GM11168 (cell line): ENCODE measurements around the gene AATK.
"Not testable (repeated sequence)": the region's sequence is repeated elsewhere in the genome, so short reads cannot be mapped to it uniquely, and the experiment has no call there.

Experiments used
- in situ Hi-C: fragments of 300-500 bp; cut with MboI; formaldehyde crosslinking; loops from one replicate; pipeline ENCODE4 v1.12.0; 2022; ENCODE audit warnings: low sequenced_read_pairs; ENCODE audit not compliant: unreplicated experiment

Gene AATK

DNA sequence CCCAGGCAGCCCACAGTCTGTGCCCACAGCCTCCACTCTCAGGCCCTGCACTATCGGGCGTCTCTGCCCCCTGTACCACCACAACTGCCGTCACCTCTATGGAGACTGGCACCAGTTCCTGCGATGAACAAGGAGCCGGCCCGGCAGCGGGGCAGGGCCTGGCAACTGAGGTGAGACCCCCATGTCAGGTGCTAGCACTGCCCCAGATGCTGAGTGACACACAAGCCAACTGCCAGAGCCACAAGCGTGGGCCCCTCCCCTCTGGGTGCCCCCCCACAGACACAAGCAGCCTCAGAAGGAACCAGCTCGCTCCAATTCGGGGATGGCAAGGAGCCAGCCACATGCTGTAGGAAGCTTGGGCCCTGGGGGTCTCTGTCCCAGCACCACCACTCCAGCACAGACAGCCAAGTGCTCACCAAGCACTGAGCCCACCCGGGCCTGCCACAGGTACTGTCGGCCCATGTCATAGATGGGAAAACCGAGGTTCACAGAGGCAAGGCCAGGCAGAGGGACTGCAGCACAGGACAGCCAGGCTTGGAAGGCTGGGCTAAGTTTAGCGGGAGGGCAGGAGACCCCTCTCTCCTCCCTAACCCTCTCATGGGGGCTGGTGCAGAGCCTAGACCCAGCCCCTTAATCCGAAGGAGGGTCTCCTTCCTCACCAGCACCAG lies 2.2 kb downstream of the AATK start:
- in situ Hi-C loops, result no loop called here

DNA sequence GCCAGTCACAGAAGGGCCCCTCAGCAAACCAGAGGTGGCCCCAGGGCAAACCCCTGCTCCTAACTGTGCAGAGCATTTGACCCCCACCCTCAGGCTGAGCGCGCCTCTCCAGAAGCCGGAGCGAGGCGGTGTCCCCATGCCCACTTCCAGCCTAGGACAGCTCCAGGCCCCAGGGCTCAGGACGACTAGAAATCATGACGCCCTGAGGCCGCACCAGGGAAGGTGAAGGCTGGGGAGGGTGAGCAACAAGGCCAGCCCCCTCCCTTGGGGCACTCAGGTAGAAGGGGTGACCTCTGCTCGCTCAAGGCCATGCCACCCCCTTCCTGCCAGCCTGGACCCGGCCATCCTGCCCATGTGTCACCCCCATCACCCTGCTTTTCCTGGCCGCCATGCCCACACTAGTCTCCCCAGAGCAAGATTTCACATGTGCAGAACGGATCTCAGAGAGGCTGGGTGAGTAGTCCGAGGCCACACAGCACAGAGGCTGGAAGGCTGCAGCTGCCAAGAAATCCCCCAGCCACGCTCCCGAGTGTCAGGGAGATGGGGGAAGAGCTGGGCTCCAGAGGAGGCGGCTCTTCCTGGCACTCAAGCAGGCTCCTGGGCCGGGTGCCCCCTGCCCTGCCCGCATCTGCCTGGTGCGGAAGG lies 2.8 kb downstream of the AATK start:
- in situ Hi-C loops, result no loop called here

DNA sequence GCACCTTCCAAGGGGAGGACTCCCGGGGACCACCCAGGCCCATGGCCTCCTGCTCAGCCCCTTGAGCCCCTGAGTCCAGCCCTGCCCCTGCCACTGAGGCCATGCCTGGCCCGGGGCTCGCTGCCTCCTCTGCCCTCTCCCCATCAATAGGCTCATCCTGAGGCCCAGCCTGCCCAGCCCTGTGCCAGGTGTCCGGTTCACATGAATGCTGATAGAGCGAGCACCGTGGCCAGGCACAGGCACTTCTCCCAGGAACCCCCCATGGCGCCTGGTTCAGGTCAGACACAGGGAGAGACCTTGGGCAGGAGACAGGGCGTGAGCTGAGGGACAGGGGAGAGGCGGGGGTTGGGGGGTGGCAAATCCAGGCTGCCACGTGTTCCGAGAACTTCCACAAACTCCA lies 3.5 kb downstream of the AATK start:
- in situ Hi-C loops, result no loop called here

DNA sequence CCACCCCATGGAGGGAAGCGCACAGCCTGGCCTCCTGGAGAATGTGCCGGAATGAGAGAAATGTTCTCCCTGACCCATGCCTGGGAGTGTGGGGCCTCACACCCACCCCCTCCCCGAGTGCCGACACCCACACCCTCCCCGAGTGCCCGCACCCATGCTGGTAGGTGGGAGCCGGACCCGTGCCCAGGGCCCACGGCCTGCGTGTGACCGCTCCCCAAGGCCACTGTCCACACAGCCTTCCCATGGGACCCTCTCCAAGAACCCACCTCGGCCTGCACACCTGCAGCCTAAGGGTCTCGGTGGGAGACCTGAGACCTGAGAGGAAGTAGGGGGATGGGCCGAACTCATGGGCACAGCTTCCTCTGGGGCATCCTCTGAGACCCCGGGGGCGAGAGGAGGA lies 4.0 kb downstream of the AATK start:
- in situ Hi-C loops, result no loop called here

DNA sequence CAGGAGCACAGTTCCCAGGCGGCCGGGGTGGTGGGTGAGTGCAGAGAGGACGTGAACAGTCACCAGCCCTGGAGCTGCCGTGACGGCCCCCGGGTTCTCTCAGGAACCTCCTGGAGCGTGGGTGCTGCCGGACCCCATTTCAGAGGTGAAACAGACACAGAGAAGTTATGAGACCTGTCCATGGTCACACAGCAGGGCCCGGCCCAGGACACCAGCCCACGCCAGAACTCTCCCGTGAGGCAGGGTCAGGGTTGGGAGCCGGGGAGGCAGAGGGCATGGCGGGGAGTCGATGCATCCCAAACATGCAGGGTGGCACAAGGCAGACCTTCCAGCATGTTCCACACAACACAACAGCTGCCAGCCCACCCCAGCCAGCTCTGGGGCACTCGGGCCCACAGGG lies 4.5 kb downstream of the AATK start:
- in situ Hi-C loops, result no loop called here

DNA sequence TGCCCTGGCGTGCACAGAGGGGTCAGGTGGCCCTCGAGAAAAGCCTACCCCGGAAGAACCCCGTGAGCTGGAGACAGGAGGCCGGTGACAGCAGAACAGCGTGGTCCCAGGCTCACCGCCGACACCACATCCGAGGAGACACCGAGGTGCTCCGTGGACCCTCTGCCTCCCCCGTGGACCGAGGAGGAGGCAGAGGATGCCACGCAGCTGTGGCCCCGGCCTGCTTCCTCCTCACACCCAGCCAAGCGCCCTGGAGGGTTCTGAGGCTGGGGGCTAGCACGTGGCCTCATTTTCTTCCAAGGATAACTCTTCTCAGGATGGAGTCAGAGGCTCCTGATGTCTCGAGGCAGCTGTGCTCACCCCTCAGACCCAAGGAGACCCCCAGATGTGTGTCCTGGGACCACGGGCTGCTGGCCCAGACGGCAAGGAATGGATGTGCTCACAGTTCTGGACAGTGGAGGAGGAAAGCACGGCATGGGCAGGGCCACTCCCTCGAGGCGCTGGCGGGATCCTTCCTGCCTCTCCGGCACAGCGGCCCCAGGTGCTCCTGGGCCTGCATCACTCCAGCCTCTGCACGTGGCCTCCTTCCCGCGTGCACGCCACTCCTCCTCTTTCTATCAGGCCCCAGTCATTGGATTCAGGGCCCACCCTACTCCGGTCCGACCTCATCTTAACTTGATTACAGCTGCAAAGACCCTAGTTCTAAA lies 5.1 kb downstream of the AATK start:
- in situ Hi-C loops, result no loop called here

DNA sequence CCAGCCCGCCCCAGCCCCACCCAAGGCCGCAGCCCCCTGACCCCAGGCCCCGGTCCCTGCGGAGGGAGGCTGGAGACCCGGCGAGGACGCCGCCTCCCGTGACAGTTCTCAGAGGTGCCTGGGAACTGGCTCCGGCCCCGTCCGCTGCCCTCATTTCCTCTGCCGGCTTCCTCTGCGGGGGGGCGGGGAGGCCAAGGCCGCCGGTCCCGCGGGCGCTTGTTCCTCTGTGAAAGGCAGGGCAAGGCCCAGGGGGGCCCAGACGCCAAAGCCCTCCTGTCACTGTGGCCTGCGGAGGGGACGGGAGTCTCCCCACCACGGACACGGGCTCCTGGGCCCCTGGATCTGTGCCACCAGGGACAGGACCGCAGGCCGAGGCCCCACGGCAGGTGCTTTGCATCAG lies 5.7 kb downstream of the AATK start:
- in situ Hi-C loops, result no loop called here

DNA sequence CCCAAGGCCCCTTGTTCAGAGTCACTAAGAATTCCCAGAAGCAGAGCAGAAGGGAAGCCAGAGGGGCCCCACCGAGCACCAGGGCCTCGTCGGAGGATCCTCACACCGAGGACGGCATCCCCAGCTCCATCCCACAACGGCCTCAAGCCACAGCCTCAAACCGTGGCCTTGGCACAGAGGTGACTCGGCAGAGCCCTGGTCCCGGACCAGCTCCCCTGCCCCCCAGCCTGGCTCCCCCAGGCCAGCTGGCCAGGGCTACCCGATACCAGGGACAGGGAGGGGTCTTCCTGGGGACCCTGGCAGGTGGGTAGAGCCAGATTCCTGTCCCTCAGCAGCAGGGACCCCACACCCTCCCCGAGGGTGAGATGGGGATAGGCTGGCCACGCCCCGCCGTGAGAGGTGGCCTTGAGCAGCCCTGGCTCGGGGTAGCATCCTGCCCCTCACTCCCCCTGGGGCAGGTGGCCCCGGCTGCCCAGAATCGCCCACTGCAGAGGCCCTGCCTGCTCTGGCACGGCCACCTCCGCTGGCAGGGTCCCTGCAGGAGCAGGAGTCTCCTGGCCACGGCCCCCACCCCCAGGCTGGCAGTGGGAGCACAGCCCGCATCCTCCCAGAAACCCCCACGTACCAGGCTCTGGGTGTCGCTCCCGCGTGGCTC lies 6.3 kb downstream of the AATK start:
- in situ Hi-C loops, result no loop called here

DNA sequence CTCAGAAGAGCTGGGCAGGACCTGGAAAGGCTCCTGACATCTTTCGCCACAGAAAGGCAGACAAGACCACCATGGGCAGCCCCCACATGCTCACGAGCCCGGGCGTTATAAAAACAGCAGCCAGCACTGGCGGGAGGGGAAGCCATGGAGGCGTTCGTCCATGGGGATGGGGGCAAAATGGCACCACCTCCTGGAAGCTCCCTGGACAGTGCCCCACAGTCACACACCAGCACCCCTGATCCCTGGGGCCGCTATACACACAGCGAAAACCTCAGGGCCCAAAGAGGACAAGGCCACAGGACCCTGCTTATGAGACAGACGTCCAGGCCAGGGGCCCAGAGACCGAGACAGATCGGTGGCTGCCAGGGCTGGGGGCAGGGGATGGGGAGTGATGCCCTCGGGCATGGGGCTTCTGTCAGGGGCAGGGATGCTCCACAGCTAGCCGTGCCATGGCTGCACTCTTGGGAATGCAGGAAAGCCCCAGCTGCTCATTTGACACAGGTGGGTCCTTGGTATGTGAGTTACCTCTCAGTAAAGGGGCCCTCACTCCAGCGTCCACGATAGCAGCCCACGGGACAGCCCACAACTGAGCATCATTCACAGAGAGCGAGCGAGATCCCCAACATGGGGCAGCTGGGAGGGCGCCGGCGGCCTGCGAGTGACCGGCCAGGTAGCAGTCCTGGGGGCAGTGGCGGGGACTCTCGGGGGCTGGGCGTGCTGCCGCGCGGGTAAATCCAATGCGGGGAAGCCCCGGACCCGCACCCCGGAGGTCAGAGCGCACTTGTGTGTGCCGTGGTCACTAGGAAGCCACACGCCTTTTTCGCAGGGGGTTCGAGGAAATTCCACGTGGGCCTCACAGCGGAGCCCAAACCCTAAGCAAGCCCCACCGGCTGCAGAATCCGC lies 7.1 kb downstream of the AATK start:
- in situ Hi-C loops, result no loop called here

DNA sequence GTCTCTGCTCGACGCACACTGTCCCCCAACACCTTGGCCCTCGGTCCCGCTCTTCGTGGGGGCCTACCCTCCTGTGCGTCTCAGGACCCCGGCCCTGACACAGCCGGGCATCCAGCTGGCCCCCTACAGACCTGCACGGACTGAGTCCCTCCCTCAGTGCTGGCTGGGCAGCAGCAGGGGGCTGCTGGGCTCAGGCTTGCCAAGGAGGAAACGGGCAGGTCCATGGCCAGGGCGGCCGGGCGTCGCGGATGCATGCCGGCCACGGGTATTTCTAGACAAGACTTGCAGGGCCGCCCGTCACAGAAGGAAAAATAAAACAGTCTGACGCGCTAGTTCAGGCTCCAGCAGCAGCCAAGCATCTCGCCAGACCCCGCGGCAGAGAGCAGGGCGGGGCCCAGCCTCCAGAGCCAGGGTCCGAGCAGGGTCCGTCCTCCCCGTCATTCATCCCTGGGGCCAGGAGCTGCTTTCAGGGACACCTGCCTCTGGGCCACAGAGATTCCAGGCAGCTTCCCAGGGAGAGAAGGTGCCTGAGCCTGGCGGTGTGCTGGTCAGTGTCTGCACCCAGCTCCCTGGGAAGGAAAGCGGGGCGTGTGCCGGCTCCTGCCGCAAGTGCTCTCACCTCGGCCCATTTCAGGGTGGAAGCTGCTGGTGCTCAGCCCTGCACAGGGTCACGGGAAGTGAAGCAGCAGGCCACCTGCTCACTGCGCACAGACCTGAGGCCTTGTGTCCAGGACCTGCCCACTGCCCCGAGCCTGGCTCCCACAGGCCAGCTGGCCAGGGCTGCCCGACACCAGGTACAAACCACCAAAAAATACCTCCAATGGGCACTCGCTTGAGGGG lies 8.0 kb downstream of the AATK start:
- in situ Hi-C loops, result no loop called here

DNA sequence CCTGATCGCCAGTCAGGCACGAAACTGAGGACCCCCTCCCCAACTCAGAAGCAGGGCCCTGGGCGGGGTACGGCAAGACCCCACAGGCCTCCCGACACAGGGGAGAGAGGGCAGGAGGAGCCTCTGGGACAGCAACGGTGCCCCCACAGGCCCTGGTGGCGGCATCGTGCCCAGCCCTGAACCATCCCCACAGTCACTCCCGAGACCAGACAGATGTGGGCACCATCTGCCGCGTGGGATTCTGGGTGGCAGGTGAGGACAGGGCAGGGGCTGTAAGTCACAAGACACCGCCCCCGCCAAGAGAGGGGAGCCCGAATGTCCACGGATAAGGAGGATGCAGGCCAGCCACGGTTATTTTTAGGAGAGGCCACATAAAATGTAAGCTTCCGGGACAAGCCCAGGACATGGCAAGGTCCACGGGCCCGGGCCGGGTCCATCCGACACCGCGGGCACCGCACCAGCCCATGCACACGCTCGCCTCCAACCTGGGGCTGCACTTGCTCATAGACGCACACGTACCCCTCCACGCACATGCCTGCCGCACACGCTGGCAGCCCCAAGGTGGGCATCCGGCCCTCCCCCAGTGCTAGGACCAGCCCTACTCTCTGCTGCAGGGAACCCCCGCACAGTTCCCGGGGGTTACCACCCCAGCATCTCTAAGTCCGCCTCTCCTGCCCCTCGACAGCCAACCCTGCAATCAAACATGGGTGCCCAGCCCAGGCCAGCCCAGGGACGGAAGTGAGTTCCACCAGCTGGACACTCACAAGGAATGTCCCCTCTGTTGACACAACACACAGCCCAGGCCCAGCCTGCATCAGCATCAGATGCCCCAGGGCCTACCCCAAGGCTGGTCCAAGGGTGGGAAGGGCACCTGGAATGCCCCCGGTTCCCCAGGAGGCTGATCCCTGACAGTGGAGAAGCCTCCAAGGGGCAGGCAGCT lies 8.9 kb downstream of the AATK start:
- in situ Hi-C loops, result no loop called here

DNA sequence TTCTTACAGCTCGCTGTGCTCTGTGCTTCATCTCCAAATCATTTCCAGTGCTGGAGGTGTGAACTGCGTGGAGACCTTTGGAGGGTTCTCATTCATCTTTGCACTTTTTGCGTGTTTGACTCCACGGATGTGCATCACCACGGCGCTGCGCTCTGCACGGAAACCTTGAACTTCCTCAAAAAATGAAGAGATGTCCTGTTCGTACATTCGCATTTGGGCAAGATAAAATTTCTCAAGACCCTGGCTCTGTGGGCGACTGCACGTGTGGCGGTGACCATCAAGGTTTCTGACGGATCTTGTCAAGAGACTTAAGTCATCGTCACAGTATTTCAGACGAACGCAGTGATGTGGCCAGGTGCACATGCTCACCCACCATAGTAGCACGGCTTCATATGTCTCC lies 11.1 kb downstream of the AATK start:
- in situ Hi-C loops, result no loop called here

DNA sequence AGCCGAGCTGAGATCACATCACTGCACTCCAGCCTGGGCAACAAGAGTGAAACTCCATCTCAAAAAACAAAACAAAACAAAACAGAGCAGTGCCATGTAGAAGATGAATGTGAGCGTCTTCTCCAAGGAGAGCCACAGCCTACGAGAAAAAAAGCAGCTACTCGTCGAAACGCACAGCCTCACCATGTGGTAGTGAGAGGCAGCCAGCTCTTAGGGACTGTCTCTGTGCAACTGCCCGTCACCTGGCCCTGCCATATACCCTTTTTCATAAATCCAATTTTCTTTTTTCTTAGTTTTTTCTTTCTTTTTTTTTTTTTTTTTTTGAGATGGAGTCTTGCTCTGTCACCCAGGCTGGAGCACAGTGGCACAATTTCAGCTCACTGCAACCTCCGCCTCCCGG lies 12.0 kb downstream of the AATK start:
- in situ Hi-C loops, result not testable (repeated sequence)

DNA sequence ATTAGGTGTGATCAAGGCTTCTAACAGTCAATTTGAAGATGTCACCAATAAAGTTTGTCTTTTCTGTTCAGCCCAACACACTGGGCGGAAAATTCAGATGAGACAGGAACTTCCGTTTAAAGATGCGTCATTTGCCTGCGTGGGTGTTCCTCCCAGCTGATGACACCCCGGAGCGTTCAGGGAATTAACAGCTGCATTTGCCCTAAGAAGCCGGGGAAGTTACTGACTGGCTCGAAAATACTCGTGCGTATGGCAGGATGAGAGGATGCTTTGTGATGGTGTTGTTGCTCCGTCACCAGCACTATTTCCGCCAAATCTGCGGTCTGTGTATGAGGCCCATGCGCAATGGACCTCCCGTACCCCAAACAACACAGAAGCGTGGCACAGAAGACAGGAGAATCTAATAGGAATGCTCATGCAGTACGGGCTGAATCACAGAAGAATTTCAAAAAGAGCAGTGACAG lies 12.6 kb downstream of the AATK start:
- in situ Hi-C loops, result no loop called here

DNA sequence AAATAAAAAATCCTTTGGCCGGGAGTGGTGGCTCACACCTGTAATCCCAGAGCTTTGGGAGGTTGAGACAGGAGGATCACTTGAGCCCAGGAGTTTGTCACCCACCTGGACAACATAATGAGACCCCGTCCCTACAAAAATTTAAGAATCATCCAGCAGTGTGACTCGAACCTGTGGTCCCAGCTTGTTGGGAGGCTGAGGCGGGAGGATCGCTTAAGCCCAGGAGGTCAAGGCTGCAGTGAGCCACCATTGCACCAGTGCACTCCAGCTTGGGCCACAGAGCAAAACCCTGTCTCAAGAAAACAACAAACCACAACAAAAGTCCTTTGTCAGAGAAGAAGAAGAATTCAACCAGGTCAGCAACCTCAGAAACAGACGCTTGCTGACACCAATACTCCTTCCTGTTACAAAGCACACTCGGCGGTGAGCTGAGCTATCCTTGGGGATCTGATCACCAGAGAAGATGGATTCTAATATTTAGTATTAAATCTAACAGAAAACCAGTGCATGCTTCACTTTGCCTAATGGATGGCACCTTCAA lies 13.7 kb downstream of the AATK start:
- in situ Hi-C loops, result no loop called here

DNA sequence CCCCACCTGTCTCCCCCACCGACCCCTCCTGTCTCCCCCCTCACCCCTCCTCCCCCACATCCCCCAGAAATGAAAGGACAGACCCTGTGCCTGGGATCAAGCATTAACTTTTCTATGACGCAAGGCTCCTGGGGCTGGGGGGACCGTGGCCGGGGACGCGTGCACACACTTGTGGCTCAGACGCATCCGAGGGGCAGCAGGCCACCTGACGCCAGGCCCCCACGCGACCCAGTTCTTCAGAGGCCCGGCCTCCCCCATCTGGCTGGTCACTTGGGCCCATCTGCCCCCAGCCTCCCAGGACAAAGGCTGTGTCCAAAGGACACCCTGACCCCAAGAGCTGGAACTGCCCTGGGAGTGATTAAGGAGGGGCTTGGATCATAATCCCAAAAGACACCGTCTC lies 14.7 kb downstream of the AATK start:
- in situ Hi-C loops, result no loop called here

DNA sequence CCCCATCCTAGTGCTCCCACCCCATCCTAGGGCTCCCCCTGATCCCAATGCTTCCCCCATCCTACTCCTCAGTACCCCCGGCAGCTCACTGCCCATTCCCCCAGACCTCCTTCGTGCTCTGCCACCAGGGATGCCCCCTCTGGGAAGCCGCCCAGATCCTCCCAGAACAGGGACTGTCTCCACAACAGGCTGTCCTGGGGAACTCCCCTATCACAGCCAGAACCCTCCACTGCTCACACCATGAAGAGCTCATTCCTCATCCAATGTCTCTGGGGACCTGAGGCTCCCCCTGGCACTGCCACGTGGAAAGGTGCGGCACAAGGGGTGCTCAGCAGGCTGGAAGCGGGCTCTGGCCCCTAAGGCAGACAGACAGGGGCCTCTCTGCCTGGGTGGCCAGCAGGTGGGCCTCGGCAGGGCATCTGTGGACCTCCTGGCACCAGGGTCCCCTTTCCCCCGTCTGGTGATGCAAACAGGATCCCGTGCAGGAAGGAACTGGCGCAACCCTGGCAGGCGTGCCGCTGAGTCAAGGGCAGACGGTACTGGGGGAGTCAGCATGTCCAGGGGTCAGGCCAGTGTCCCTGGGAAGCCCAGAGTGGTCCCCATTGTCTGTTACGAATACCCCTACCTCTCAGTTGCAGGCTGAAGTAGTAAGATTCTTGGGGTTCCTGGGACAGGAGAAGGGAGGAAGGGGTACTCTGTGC lies 15.5 kb downstream of the AATK start:
- in situ Hi-C loops, result no loop called here
